ENCODE measurements around the gene SLC5A12. TPM values are rescaled to one million over a fixed set of nuclear protein-coding genes. Genes with fewer than 3 reads are reported as not detected.
A peak's percentile ranks its signal among the peaks of the same experiment; 100 is the strongest.

The SLC5A12 gene, protein sequence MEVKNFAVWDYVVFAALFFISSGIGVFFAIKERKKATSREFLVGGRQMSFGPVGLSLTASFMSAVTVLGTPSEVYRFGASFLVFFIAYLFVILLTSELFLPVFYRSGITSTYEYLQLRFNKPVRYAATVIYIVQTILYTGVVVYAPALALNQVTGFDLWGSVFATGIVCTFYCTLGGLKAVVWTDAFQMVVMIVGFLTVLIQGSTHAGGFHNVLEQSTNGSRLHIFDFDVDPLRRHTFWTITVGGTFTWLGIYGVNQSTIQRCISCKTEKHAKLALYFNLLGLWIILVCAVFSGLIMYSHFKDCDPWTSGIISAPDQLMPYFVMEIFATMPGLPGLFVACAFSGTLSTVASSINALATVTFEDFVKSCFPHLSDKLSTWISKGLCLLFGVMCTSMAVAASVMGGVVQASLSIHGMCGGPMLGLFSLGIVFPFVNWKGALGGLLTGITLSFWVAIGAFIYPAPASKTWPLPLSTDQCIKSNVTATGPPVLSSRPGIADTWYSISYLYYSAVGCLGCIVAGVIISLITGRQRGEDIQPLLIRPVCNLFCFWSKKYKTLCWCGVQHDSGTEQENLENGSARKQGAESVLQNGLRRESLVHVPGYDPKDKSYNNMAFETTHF
- polyA plus RNA-seq (ENCODE audit: insufficient read length), result 0.03 TPM

DNA sequence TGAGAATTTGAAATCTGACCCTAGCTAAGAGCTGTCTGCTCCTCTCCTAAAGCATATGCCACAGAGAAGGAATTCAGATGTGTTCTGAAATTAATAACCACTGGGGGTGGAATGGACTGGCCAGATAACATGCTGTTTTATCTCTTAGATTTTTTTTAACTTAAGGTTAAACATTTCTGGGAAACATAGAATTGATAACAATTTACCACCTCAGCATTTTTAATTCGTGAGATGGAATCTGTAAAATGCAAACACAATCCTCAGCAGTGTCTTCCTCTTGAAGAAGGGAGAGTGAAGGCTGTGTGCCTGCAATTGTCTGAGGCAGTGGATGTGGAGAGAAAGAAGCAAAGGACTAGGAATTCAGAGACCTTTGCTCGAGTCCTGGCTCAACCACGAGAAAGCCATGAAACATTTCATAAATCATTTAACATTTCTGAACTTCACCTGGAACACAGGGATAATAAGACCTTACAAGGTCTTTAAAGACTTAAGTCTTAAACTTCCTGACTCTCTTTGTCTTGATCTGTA, at the start of gene SLC5A12:
TSS of gene SLC5A12 (minus strand) at position 113 of the 528 bp plus-strand sequence. CDS start 346 bp downstream, outside the sequence.
- no peak for DNase-seq

DNA sequence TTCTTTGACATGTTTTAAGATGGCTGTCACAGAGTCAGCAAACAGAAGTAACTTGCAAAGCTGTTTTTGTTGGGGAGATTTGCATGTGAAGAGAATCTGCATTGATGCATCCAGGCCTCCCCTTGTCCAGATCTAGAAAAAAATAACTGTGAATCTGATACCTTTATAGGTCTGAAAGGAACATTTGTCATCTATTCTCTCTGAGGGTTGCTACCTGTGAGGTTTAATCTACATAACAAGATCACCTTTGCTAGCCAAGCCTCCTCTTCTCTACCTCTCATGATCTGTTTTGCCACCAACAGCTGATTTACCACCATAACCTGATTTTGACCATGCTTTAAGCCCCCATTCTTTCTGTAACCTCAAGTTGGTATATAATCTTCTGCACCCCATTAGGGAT, 47.2 kb upstream of the SLC5A12 start:
- DNase-seq, result no peak

DNA sequence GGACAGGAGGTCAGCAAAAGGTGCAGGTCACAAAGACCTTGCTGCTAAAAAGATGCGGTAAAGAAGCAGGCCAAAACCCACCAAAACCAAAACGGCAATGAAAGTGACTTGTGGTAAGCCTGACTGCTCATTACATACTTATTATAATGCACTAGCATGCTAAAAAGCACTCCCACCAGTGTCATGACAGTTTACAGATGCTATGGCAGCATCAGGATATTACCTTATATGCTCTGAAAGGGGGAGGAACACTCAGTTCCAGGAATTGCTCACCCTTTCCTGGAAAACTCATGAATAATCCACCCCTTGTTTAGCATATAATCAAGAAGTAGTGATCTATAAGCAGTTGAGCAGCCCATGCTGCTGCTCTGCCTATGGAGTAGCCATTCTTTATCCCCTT, 45.2 kb upstream of the SLC5A12 start:
- no peak for DNase-seq

DNA sequence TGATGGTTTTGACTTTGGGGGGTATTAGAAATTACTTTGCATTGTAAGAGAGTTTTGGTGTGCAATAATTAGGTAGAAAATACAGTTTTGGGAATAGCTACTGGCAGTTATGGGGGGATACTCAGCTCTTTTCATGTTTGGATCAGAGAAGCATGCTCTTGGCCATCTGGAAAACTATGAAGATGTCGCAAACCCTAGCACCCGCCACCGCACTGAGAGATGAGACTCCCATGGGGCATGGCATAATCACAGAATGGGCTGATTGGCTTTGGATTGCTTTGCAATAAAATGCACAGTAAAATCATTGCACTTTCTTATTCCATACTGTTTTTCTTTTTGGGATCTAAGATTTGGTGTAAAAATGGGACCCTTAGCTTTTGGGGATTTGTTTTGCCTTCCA, 43.5 kb upstream of the SLC5A12 start:
- DNase-seq, result no peak

DNA sequence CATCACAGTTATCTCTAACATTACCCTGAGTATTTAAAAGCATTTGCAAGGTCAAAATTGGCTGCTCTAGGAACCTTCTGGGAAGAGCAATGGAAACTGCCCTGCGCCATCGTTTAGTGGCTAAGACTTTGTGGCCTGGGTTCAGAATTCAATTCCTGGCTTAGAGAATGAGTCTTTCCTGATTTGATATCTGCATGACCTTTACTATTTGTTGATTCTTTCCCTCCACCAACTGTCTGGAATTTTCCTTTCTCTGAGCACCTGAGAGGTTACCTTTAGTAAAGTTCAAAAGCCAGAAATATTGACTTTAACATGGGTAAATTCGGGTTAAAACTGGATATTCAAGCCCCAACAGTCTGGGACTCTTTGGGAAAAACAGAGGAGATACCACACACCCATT, 43.0 kb upstream of the SLC5A12 start:
- no peak for DNase-seq

DNA sequence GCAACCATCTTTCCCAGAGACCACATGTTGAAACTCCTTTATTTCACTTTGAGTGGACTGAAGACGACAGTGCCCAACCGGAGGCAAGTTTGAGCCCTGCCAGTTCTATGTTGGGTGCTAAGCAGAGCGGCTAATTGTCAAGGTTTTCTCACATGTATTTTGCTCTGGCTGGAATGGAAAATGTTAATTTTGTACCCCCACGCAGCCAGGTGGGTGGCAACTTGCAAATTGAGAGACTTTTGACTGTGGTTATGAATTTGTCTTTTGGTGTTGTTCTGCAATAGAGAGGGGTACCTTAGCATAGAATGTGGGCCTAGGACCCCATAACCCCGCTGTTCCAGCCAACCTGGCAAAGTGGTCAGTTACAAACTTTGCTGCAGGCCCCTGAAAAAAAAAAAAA, 42.5 kb upstream of the SLC5A12 start:
- no peak for DNase-seq

DNA sequence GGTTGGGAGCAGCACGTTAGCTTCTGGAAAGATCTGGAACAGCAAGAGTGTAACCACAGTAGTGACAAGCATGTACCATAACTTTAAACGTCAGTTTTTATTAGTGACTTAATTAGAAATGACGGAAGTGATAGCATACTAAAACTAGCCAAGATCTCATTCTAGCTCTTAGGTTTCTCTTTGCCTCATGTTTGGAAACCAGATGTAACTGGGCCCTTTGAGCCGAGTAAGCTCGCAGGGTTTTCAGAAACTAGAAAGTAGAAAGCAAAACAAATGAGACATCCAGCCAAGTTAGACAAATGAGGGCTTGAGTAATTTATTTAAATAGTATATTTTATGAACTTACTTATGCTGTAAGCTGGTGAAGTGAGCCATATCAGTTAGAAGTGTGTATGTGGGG, 40.2 kb upstream of the SLC5A12 start:
- DNase-seq, result no peak

DNA sequence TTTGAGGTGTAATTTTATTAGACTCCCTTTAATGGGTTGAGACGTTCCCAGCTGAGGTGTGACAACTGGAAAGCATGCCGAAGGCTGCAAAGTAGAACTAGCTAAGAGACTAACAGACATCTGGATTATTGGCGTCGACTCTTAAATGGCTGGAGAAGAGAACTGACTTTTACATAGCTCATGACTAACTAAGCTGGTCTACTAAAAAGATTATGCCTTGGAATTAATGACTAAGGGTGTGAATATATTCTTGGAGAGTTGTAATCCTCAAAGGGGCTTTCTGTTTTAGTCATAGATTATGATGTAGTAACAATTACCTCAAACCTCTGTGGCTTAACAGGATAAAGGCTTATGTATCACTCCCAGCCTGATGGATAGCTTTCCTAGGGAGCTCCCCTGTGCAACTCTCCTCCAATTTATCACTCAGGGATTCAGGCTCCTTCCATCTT, 39.5 kb upstream of the SLC5A12 start:
- DNase-seq, result no peak

DNA sequence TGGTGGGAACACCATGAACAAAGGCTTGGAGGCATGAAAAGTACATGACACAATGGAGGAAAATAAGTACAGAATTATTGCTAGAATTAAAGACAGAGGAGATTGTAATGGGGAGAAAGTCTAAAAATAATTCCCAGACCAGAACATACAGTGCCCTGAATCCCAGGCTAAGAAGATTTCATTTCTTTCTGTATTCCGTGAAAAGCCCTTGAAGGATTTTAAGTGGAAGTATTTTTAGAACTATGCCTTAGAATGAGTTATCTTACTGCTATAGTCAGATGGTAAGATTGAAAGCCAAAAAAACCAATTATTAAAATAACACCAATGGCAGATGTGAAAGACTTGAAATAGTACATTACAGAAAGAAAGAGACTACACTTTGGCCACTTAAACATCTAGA, 36.1 kb upstream of the SLC5A12 start:
- no peak for DNase-seq

DNA sequence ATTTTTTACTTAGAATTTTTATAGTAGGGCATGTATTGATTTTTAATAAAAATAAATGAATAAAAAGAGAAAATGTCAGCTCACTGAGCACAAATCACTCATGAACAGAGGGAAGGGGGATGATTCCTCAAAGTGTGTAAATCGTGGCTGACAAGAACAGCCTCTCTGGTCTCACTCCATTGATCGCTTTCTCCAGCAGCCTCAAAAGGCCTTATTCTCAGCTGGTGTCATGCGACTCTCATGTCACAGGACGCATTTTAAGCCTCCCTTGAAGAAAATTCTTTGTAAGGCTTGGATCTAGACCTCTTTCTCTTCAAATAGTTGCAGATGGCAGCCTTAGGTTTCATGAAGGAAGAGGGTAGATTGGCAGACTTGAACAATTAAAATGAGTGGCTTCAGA, 33.9 kb upstream of the SLC5A12 start:
- DNase-seq, result no peak

DNA sequence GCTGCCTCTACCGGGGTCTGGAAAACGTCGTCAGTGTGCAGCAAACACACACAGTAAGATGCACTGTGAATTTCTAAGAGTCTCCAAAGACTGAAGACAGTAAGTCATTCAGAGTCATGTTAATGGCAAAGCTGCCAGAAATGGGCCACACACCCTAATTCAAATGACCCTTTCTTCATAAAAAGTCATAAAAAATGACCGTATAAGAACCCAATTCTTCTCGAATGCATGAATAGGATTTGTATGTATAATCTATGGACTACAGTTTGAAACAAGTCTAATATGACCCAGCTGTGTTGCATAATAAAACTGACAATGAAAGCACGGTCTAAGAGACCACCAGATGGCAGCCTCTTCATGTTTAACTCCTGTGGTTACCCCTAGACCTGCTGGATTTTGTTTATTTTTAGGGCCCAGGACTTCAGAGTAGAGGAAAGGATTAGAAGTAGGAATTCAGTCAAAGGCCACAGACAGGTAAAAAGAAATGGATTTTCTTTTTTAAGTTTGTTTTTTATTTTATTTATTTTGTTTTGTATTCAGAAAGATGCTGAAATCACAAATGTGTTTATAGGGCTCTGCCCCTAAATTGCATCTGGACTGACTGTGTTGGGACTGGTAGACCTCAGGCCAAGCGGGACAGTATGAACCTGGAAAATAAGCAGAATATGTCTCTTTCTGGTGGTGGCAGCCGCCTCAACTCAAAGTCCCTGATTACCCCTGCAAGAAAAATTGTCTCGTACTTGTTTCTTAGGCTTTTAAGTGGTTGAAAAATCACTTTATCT, 32.1 kb upstream of the SLC5A12 start:
- DNase-seq, result peak; percentile 80

DNA sequence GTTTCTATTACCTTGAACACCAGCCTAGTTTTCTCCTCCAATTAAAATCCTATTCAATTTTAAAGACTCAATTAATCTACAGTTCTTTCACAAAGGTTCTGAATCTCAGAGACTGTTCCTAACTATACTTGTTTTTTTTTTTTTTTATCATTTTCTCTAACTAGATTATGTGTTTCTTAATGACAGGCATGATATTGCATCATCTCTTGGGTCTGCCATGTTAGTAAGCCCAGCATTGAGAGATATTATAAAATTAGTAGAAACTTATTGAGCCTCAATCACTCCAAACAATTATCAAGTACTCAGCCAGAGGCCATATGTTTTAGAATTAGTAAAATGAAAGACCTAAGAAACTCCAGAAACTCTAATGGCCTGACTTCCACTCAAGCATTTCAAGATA, 28.1 kb upstream of the SLC5A12 start:
- no peak for DNase-seq

DNA sequence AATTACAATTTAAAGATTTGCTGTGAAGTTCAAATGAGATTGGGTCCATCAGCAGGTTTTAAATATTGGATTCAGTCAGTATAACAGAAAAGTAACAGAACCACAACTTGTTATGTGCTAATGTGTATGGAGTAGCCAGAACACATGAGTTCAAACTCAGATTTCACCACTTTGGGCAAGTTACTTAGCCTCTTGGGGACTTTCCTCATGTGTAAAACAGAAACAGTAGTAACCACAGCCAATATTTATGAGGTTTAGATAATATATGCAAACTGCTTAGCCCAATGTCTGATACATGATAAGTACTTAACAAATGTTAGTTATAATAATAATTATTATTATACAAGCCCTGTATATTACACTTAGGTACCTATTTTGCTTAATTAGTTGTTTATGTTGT, 21.8 kb upstream of the SLC5A12 start:
- no peak for DNase-seq

DNA sequence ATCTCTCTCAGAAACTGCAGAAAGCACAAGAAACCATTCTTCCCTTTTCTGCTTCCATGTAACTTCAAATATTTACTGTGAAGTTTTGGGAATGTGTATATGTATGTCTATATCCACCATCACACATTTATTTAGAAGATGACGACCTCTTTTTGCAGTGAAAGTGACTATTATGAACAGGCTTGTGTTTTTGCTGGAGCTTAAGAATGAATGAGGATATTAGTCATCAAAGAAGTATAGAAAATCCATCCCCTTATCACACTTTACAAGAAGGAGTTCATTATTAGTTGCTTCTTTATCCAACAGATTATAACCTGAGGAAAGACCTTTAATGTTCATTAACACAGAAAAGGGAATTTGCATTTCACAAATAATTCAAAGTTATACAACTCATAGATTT, 21.1 kb upstream of the SLC5A12 start:
- DNase-seq, result no peak

DNA sequence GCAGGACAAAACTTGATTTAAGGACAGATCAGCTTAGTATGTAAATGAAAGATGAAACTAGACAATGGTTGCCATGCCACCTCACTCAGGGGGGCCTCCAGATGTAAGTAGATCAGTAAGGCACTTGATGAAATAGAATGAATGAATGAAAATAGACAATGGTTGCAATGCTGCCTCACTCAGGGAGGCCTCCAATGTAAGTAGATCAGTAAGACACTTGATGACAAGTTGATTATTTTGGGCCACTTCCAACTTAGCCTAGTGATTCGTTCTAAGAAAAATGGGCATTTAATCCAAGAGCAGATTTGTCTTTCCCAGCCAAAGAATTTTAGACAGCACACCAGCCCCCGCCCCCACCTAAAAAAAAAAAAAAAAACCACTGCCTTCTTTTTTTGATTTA, 19.2 kb upstream of the SLC5A12 start:
- no peak for DNase-seq

DNA sequence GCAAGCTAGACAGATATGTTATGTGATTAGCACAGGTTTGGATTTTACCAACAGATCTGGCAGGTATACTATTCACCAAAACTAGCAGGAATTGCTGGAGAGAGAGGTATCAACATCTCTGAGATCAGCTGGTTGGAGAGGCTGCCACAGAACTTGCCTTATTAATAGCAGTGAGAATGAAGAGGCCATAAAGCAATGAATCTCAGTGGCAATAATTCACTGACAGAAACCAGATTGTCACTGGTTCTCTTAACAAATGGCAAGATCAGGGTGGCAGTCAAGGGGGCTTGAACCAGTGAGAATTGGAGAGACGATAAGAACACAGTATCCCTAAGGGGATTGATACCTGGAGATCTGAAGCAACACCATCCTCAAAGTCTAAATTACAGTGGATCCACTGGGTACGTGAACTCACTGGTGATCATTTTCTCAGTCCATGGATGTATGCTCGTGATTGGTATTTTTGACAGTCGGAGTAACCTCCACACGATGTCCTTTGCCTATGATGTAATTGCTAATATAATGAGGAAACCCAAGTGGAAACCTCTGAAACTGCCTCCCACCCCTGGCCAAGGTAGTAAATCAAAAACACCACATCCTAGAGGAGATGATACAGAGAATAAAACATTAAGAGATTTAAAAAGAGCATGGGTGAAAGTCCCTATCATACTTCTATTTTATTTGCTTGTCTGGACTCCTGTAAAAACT, 17.7 kb upstream of the SLC5A12 start:
- no peak for DNase-seq

DNA sequence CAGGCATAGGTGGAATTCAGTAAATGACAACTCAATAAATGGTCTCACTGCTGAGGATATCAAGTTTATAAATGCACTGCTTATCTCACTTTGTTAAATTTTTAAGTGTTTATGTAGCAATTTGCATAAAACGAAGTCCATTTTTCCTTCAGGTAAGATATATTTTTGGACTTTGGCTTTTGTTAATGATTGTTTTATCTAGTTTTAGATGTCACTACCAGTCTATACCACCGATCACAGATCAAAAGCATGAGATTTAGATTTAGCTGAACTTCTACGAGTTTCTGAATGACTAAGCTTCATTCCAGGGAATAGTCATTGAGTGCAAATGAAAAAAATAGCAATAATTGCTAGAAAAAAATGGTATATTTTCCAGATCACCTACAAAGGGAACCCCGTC, 12.8 kb upstream of the SLC5A12 start:
- DNase-seq, result no peak

DNA sequence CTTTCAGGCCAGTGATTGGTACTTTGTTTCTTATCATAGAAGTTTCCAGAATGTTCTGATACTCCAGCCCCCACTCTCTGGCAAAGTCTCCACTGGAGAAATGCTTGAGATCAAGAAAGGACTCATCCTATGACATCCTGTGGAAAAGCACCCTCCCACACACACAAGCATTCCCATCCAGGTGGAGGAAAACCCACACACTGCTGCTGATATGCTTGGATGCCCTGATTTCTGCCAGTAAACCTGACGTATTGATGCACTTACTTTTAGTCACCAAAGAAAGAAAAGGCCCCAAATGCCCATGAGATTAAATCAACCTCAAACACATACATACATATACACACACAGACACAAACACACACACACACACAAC, 9.2 kb upstream of the SLC5A12 start:
- DNase-seq, result no peak

DNA sequence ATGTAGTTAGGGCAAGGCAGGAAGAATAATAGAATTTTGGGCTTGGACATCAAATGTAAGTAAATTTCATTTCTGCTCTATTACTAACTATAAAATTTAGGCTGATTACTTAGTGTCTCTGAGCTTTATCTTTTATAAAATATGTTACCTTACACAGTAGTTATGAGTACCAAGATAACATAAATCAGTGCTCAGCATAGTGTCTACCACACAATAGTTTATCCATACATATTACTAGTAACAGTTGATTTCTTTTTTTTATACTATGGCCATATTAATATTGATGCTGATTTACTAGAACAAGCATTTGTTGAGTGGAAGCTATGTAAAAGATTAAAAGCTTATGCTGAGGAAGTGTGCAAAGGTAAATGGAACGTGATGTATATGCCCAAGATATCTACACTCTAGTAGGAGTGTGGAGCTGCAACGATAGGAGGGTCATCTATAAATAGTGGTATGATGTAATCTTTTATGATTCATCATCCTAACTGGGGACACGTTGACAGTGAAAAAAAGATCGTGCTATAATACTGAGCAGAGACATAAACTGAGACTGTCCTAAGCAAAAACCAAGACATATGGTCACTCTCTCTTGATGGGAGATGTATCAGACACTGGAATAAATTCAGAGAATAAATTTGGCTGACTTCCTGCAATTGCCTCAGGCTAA, 8.7 kb upstream of the SLC5A12 start:
- DNase-seq, result no peak

DNA sequence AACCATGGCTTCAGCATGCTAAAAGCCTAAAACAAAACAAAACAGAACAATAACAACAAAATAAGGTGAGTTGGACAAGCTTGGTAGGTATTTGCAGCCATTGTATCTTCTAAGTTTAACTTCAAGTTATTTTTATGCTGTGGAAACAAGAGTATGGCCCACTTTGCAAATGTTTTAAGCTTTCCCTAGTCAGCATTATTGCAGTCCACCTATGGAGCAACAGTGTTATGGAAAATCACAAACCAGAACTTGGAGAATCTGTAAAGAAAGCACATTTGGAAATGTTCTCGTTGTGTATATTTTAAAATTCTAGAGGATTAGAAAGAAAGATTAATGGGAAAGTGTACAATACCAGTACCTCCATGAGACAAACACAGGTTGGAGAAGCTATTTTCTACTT, 7.4 kb upstream of the SLC5A12 start:
- no peak for DNase-seq

DNA sequence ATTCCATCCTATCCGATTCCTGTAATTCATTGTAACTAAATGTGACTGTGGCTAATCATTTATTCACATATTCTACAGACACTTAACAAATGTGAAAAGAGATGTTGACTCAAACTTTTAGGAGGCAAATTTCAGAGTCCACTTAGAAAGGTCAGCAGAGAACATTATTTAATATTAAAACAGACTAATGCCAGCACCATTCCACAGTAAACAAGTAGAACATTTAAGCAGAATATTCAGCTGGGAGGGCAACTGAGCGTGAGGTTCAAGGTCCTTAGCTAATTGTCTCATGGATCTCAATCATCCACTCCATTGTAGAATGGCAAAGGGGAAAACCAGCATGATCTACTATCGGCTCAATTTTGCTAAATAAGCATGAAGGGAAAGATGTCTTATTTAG, 5.1 kb upstream of the SLC5A12 start:
- DNase-seq, result no peak

DNA sequence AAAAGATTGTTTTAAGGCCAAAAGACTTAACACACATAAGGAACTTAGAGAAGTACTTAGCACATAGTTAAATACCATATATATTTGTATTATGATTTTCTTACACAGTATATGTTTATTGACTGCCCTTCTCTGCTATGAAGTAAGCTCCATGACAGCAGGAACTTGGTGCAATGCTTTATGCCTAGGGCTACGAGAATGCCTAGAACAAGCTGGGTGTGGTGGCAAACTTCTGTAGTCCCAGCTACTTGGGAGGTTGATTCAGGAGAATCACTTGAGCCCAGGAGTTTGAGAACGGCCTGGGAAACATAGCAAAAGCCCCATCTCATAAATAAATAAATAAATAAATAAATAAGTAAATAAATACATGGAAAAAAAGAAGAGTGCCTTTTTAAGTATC, 1.9 kb downstream of the SLC5A12 start:
- no peak for DNase-seq
